Measurements from ENCODE around the gene USO1. TPM values are rescaled to one million over a fixed set of nuclear protein-coding genes. Genes with fewer than 3 reads are reported as not detected.

Gene USO1
- polyA plus RNA-seq, 1 donor (not counting 4 experiments of a cell fraction or from before 2014, with no cell fraction given), result 75.4 TPM

- FAIRE-seq, result no peak
- Histone ChIP-seq H3K4me3 (ENCODE audit: control insufficient read depth in 2 of 3, extremely low read depth in 1 of 3, insufficient read depth in 2 of 3, low read depth in 1 of 3, low read length in 3 of 3) (no peak overlapping the region), H3K4me1 (ENCODE audit: control insufficient read depth, extremely low read depth, insufficient read depth, low read length) (no peaks in the 10 kb centered on the region), H3K4me2 (ENCODE audit: control insufficient read depth, extremely low read depth, insufficient read depth, low read depth, low read length) (no peak overlapping the region), H3K9me3 (ENCODE audit: control insufficient read depth, low read depth, low read length) (no peaks in the 10 kb centered on the region), H3K36me3 (ENCODE audit: control insufficient read depth in 2 of 2, extremely low read depth in 1 of 2, insufficient read depth in 2 of 2, low read length in 2 of 2) (no peaks in the 10 kb centered on the region), H2AFZ (ENCODE audit: control insufficient read depth, low read length) (no peak overlapping the region), H4K20me1 (ENCODE audit: control insufficient read depth, extremely low read depth, insufficient read depth, low read length) (no peaks in the 10 kb centered on the region), H3K9ac (ENCODE audit: control insufficient read depth, extremely low read depth, insufficient read depth, low read length) (no peak overlapping the region), H3K9me1 (ENCODE audit: control insufficient read depth, extremely low read depth, insufficient read depth, low read length) (no peaks in the 10 kb centered on the region), H3K27ac (ENCODE audit: control insufficient read depth, insufficient read depth, low read length) (no peak overlapping the region), H3K79me2 (ENCODE audit: control insufficient read depth, insufficient read depth, low read length) (no peaks in the 10 kb centered on the region), H3K27me3 (ENCODE audit: control insufficient read depth, extremely low read depth, insufficient read depth, low read length) (no peaks in the 10 kb centered on the region)
- DNase-seq (ENCODE audit: low read depth, low spot score), result no peak
- TF ChIP-seq EZH2 (IDR thresholded peaks at IDR 0.05; ENCODE audit: low read length), result no peak
- TF ChIP-seq, protein P1, sequence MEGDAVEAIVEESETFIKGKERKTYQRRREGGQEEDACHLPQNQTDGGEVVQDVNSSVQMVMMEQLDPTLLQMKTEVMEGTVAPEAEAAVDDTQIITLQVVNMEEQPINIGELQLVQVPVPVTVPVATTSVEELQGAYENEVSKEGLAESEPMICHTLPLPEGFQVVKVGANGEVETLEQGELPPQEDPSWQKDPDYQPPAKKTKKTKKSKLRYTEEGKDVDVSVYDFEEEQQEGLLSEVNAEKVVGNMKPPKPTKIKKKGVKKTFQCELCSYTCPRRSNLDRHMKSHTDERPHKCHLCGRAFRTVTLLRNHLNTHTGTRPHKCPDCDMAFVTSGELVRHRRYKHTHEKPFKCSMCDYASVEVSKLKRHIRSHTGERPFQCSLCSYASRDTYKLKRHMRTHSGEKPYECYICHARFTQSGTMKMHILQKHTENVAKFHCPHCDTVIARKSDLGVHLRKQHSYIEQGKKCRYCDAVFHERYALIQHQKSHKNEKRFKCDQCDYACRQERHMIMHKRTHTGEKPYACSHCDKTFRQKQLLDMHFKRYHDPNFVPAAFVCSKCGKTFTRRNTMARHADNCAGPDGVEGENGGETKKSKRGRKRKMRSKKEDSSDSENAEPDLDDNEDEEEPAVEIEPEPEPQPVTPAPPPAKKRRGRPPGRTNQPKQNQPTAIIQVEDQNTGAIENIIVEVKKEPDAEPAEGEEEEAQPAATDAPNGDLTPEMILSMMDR (optimal IDR thresholded peaks at IDR 0.05 in 1 of 3, IDR thresholded peaks at IDR 0.05 in 1 of 3, conservative IDR thresholded peaks at IDR 0.05 in 1 of 3; ENCODE audit: extremely low read depth in 1 of 3, insufficient read depth in 2 of 3, low read length in 3 of 3), result no peak
- dilution Hi-C loops (cut with MboI; ENCODE audit: extremely low pct_ligation_motif_present, low sequenced_read_pairs), result no loop called here
Observed at GRCh38 chr4:75696071-75696470, 28.3 kb upstream of the USO1 start.

DNA sequence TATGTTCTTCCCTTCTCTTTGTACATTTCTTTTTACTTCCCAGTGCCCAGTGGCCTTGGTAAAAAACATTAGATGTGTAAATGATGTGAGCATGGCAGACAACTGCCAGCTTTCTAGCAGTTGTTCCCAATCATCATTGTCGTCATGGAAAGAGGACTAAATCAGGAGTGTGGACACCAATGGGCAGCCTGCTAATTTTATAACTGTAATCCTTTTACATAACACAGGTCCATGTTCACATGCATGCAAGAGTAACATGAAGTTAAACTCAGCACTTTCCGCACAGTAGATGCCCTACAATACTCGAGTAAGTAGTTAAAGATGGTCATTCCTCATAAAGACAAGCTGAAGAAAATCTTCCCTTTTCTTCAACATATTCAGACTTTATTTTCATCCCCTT, 27.8 kb upstream of the USO1 start:
- no peak for TF ChIP-seq EZH2 (IDR thresholded peaks at IDR 0.05; ENCODE audit: low read length)
- TF ChIP-seq, protein P1 (optimal IDR thresholded peaks at IDR 0.05 in 1 of 3, IDR thresholded peaks at IDR 0.05 in 1 of 3, conservative IDR thresholded peaks at IDR 0.05 in 1 of 3; ENCODE audit: extremely low read depth in 1 of 3, insufficient read depth in 2 of 3, low read length in 3 of 3), result no peak
- H3K4me1 ChIP-seq (ENCODE audit: control insufficient read depth, extremely low read depth, insufficient read depth, low read length), result no peaks in the 10 kb centered on the region
- no peaks in the 10 kb centered on the region for H3K36me3 ChIP-seq (ENCODE audit: control insufficient read depth in 2 of 2, extremely low read depth in 1 of 2, insufficient read depth in 2 of 2, low read length in 2 of 2)
- FAIRE-seq (no peak), DNase-seq (ENCODE audit: low read depth, low spot score) (no peak)
- H3K9me3 ChIP-seq (ENCODE audit: control insufficient read depth, low read depth, low read length), result no peaks in the 10 kb centered on the region
- no peak overlapping the region for H3K27ac ChIP-seq (ENCODE audit: control insufficient read depth, insufficient read depth, low read length)
- H3K27me3 ChIP-seq (ENCODE audit: control insufficient read depth, extremely low read depth, insufficient read depth, low read length), result no peaks in the 10 kb centered on the region
- H3K4me3 ChIP-seq (ENCODE audit: control insufficient read depth in 2 of 3, extremely low read depth in 1 of 3, insufficient read depth in 2 of 3, low read depth in 1 of 3, low read length in 3 of 3), result no peak overlapping the region
- H2AFZ ChIP-seq (ENCODE audit: control insufficient read depth, low read length), result no peak overlapping the region
- no peak overlapping the region for H3K9ac ChIP-seq (ENCODE audit: control insufficient read depth, extremely low read depth, insufficient read depth, low read length)
- no peaks in the 10 kb centered on the region for H3K79me2 ChIP-seq (ENCODE audit: control insufficient read depth, insufficient read depth, low read length)
- no peaks in the 10 kb centered on the region for H4K20me1 ChIP-seq (ENCODE audit: control insufficient read depth, extremely low read depth, insufficient read depth, low read length)
- H3K4me2 ChIP-seq (ENCODE audit: control insufficient read depth, extremely low read depth, insufficient read depth, low read depth, low read length), result no peak overlapping the region
- H3K9me1 ChIP-seq (ENCODE audit: control insufficient read depth, extremely low read depth, insufficient read depth, low read length), result no peaks in the 10 kb centered on the region
- dilution Hi-C loops (cut with MboI; ENCODE audit: extremely low pct_ligation_motif_present, low sequenced_read_pairs), result no loop called here
